ENCODE measurements around the gene NOSTRIN. TPM values are rescaled to one million over a fixed set of nuclear protein-coding genes. Genes with fewer than 3 reads are reported as not detected.
A peak's percentile ranks its signal among the peaks of the same experiment; 100 is the strongest.
"Not testable (repeated sequence)": the region's sequence is repeated elsewhere in the genome, so short reads cannot be mapped to it uniquely, and the experiment has no call there.

Gene NOSTRIN
- 10 to 100 TPM; 32.6 to 54.7 (median 39.0) TPM for polyA plus RNA-seq (ENCODE audit: insufficient read depth in 1 of 5, insufficient read length in 5 of 5, low replicate concordance in 1 of 5)
- long read RNA-seq, donor 1, partial matches to known transcripts: 0 of 2 reads
- long read RNA-seq, donor 1, other reads (novel, unspliced or antisense): 0 of 2 reads
- long read RNA-seq, donor 2, partial matches to known transcripts: 0 of 19 reads
- long read RNA-seq, donor 2, other reads (novel, unspliced or antisense): 19 of 19 reads
- long read RNA-seq, donor 3, partial matches to known transcripts: 0 of 1 reads
- long read RNA-seq, donor 3, other reads (novel, unspliced or antisense): 0 of 1 reads
- long read RNA-seq, donor 4, partial matches to known transcripts: 0 of 1 reads
- long read RNA-seq, donor 4, other reads (novel, unspliced or antisense): 0 of 1 reads
- long read RNA-seq, donor 5, partial matches to known transcripts: 0 of 2 reads
- long read RNA-seq, donor 5, other reads (novel, unspliced or antisense): 0 of 2 reads
- long read RNA-seq, donor 6, partial matches to known transcripts: 0 of 14 reads
- long read RNA-seq, donor 6, other reads (novel, unspliced or antisense): 11 of 14 reads
- long read RNA-seq, donor 7, partial matches to known transcripts: 13 of 27 reads
- long read RNA-seq, donor 7, other reads (novel, unspliced or antisense): 14 of 27 reads
- long read RNA-seq, donor 8, partial matches to known transcripts: 0 of 2 reads
- long read RNA-seq, donor 8, other reads (novel, unspliced or antisense): 0 of 2 reads

GRCh38 chr2:168801961-168802858 is at the start of gene NOSTRIN:
Gene NOSTRIN, plus strand, starts transcription at chr2:168802637. Its CDS starts 10 bp downstream, at chr2:168802647.
- DNase-seq: no peak

- DNase-seq: no peak
These were observed 48.6 kb upstream of the NOSTRIN start for GRCh38 chr2:168753765-168754329.

- no peak for DNase-seq
These were observed 45.2 kb upstream of the NOSTRIN start for GRCh38 chr2:168757223-168757622.

GRCh38 chr2:168758970-168759820 is 43.2 kb upstream of the NOSTRIN start:
- peak; percentile 23 to 43 for DNase-seq

- no peak for DNase-seq
These were observed 37.0 kb upstream of the NOSTRIN start for GRCh38 chr2:168765401-168765800.

- no peak for DNase-seq
These were observed 35.8 kb upstream of the NOSTRIN start for GRCh38 chr2:168766600-168766999.

GRCh38 chr2:168767258-168767657 is 35.2 kb upstream of the NOSTRIN start:
- DNase-seq: no peak

GRCh38 chr2:168768357-168768756 is 34.1 kb upstream of the NOSTRIN start:
- not testable (repeated sequence) for DNase-seq

GRCh38 chr2:168770796-168771195 is 31.6 kb upstream of the NOSTRIN start:
- DNase-seq: no peak

GRCh38 chr2:168772704-168773103 is 29.7 kb upstream of the NOSTRIN start:
- no peak for DNase-seq

- no peak for DNase-seq
These were observed 29.3 kb upstream of the NOSTRIN start for GRCh38 chr2:168773128-168773527.

- no peak for DNase-seq
These were observed 28.5 kb upstream of the NOSTRIN start for GRCh38 chr2:168773719-168774521.

- no peak for DNase-seq
These were observed 26.6 kb upstream of the NOSTRIN start for GRCh38 chr2:168775837-168776236.

- DNase-seq: no peak
These were observed 21.8 kb upstream of the NOSTRIN start for GRCh38 chr2:168780669-168781071.

GRCh38 chr2:168781191-168781817 is 21.1 kb upstream of the NOSTRIN start:
- no peak for DNase-seq

GRCh38 chr2:168782271-168782670 is 20.2 kb upstream of the NOSTRIN start:
- no peak for DNase-seq

GRCh38 chr2:168784993-168785392 is 17.4 kb upstream of the NOSTRIN start:
- no peak for DNase-seq

GRCh38 chr2:168787098-168787781 is 15.2 kb upstream of the NOSTRIN start:
- no peak for DNase-seq

Data from right lung (tissue), 10 donors.